ENCODE measurements around the gene MTHFSD. TPM values are rescaled to one million over a fixed set of nuclear protein-coding genes. Genes with fewer than 3 reads are reported as not detected.
A peak's percentile ranks its signal among the peaks of the same experiment; 100 is the strongest.

Gene MTHFSD
- polyA plus RNA-seq, 1 of the 3 experiments (the other 2 are of a cell fraction), result 15.6 TPM

GRCh38 chr16:86573215-86573614 lies 18.2 kb upstream of the MTHFSD start:
- TF ChIP-seq FOXM1 (IDR thresholded peaks at IDR 0.05; ENCODE audit: low read depth), result no peak
- TF ChIP-seq YY1 (IDR thresholded peaks at IDR 0.05; ENCODE audit: low read depth), result no peak
- no peak for TF ChIP-seq FOSL2 (IDR thresholded peaks at IDR 0.05; ENCODE audit: borderline replicate concordance, low read depth)
- no peak for TF ChIP-seq POLR2AphosphoS5 (IDR thresholded peaks at IDR 0.05; ENCODE audit: low read depth, low read length)
- TF ChIP-seq CTCF (IDR thresholded peaks at IDR 0.05), result no peak
- no peak for TF ChIP-seq RFX5 (IDR thresholded peaks at IDR 0.05; ENCODE audit: low read length)
- TF ChIP-seq EP300 (IDR thresholded peaks at IDR 0.05; ENCODE audit: borderline replicate concordance in 1 of 2, low read depth in 1 of 2, low read length in 1 of 2), result no peak
- no peak for TF ChIP-seq ZBTB33 (IDR thresholded peaks at IDR 0.05; ENCODE audit: borderline replicate concordance, low read depth)
- no peak for TF ChIP-seq REST (IDR thresholded peaks at IDR 0.05; ENCODE audit: low read depth, low read length)
- no peak for TF ChIP-seq RXRA (IDR thresholded peaks at IDR 0.05; ENCODE audit: borderline replicate concordance, low read depth)
- no peak for TF ChIP-seq MXI1 (IDR thresholded peaks at IDR 0.05; ENCODE audit: low read depth, low read length)
- no peak for TF ChIP-seq ELF1 (IDR thresholded peaks at IDR 0.05)
- TF ChIP-seq TCF12 (IDR thresholded peaks at IDR 0.05), result no peak
- TF ChIP-seq SIN3A (IDR thresholded peaks at IDR 0.05; ENCODE audit: borderline replicate concordance, low read depth, low read length), result no peak
- no peak for TF ChIP-seq USF1 (IDR thresholded peaks at IDR 0.05; ENCODE audit: borderline replicate concordance, low read depth)
- TF ChIP-seq NFIC (IDR thresholded peaks at IDR 0.05; ENCODE audit: borderline replicate concordance), result no peak
- no peak for TF ChIP-seq EZH2phosphoT487 (IDR thresholded peaks at IDR 0.05; ENCODE audit: borderline replicate concordance, low read depth)
- TF ChIP-seq USF2 (IDR thresholded peaks at IDR 0.05; ENCODE audit: borderline replicate concordance, low read depth, low read length), result no peak
- no peak for TF ChIP-seq MAX (IDR thresholded peaks at IDR 0.05; ENCODE audit: low read depth)
- no peak for TF ChIP-seq TEAD4 (IDR thresholded peaks at IDR 0.05; ENCODE audit: borderline replicate concordance, insufficient read depth)
- H3F3A ChIP-seq (replicated peaks; ENCODE audit: insufficient read depth), result peaks cover 38% of the 10 kb centered on the region
- H2AFZ ChIP-seq (ENCODE audit: low read depth), result no peak overlapping the region
- peaks cover 95% of the 10 kb centered on the region for H3K79me2 ChIP-seq (ENCODE audit: insufficient read depth)
- H3K27ac ChIP-seq (ENCODE audit: low read depth in 2 of 2, low read length in 1 of 2), result peak overlapping the region in 1 of 2 experiments; percentile 96; a peak in 1 of 4 replicates
- H3K9me2 ChIP-seq, result no peaks in the 10 kb centered on the region
- H3K4me2 ChIP-seq, result peak overlapping the region; percentile 77
- no peaks in the 10 kb centered on the region for H3K27me3 ChIP-seq (ENCODE audit: insufficient read depth)
- no peak overlapping the region for H3K9ac ChIP-seq
- peaks cover 0 to 21% of the 10 kb centered on the region in 2 experiments for H3K36me3 ChIP-seq (replicated peaks in 1 of 2; ENCODE audit: control insufficient read depth in 1 of 2, insufficient read depth in 2 of 2, low read length in 1 of 2)
- peaks cover 0 to 31% of the 10 kb centered on the region in 2 experiments; a peak in 2 of 4 replicates for H3K4me1 ChIP-seq (ENCODE audit: control insufficient read depth in 1 of 2, insufficient read depth in 2 of 2, low read depth in 1 of 2, low read length in 1 of 2)
- WGBS (ENCODE audit: low lambda C conversion rate), result 36% methylated on average over 8 of the region's 8 CpGs
- H4K20me1 ChIP-seq (ENCODE audit: insufficient read depth), result peaks cover 16% of the 10 kb centered on the region; the same call in 1 of the 2 replicates
- no peaks in the 10 kb centered on the region for H3K9me3 ChIP-seq
- ChIA-PET CTCF (interaction anchor here (1.3 to 3.1 kb wide), 2 partner anchors 9 to 705 kb away, joined by 4 to 17 read pairs; no protein-coding TSS in a partner anchor), POLR2A (no interaction called here)
- H3K4me3 ChIP-seq (ENCODE audit: low read depth in 2 of 2, low read length in 1 of 2), result no peak overlapping the region
- no peak for DNase-seq
